Mucosa of descending colon (tissue), 3 donors: ENCODE measurements around the gene PABPC4L. TPM values are rescaled to one million over a fixed set of nuclear protein-coding genes. Genes with fewer than 3 reads are reported as not detected.

ENCODE experiments used
- ATAC-seq: fragments of 200-7000 bp; cut with Tn5 transposase; one replicate; pipeline ENCODE4 v1.9.1; 2020; ENCODE audit warnings: mild to moderate bottlenecking, moderate library complexity
- DNase-seq, 3 donors: peaks; one replicate each; pipeline ENCODE4 v3.0.0-alpha.2; 2020
- H3K36me3 ChIP-seq: fragments of 200-600 bp; one replicate; pipeline ENCODE4 v1.8.0; 2021; ENCODE audit warnings: low read depth, mild to moderate bottlenecking
- H3K4me1 ChIP-seq: fragments of 200-600 bp; one replicate; pipeline ENCODE4 v1.8.0; 2021; ENCODE audit warnings: low read depth, mild to moderate bottlenecking
- H3K4me3 ChIP-seq: fragments of 200-600 bp; one replicate; pipeline ENCODE4 v1.8.0; 2021; ENCODE audit warnings: mild to moderate bottlenecking
- H3K9me3 ChIP-seq: fragments of 200-600 bp; one replicate; pipeline ENCODE4 v1.8.0; 2021; ENCODE audit warnings: mild to moderate bottlenecking
- CTCF ChIP-seq: fragments of 200-600 bp; IDR thresholded peaks from one replicate; pipeline ENCODE4 v1.8.0; 2022; ENCODE audit warnings: antibody characterized with exemption, mild to moderate bottlenecking
- intact Hi-C, 2 donors: fragments of 100-400 bp; cut with DNase I in 1 of 2; cut with micrococcal nuclease in 1 of 2; formaldehyde crosslinking; loops; one replicate each; pipeline versions ENCODE4 v1.11.0 to v1.11.1; 2022; cut with DNase I, micrococcal nuclease
- total RNA-seq, 3 donors: library from RNA; stranded (reverse); fragmentation: NEBNext Ultra II Directional in 2 of 3; extraction: Animal tissue kit (Norgen Biotek cat#: 25700) in 2 of 3; gene quantifications; one replicate each; pipeline versions ENCODE4 v1.2.1 to v1.2.4, GENCODE V29; 2021 to 2023
- donor health status: DM: no; HTN: no; CAD: no; lungs with moderate emphysema.
- donor health status: DM: no; HTN: no; CAD: no.
- donor health status: DM: no; HTN: yes; CAD: no.

Gene PABPC4L
- total RNA-seq, 3 donors from 2014 or later, result 0.17 to 0.70 TPM; not detected in 1

GRCh38 chr4:134178706-134179105 is 22.9 kb downstream of the PABPC4L start:
- TF ChIP-seq CTCF, result no peak
- H3K36me3 ChIP-seq, result no peaks in the 10 kb centered on the region
- DNase-seq (no peak), ATAC-seq (no peak)
- H3K9me3 ChIP-seq, result no peaks in the 10 kb centered on the region
- no peak overlapping the region for H3K4me3 ChIP-seq
- no peaks in the 10 kb centered on the region for H3K4me1 ChIP-seq
- intact Hi-C loops, result no loop called here

GRCh38 chr4:134174271-134174670 is 27.3 kb downstream of the PABPC4L start:
- H3K36me3 ChIP-seq, result no peaks in the 10 kb centered on the region
- DNase-seq, result no peak
- no peak for ATAC-seq
- intact Hi-C loops, result no loop called here
- no peaks in the 10 kb centered on the region for H3K9me3 ChIP-seq
- no peak overlapping the region for H3K4me3 ChIP-seq
- TF ChIP-seq CTCF, result no peak
- no peaks in the 10 kb centered on the region for H3K4me1 ChIP-seq

- Histone ChIP-seq H3K4me3 (no peak overlapping the region), H3K9me3 (no peaks in the 10 kb centered on the region), H3K4me1 (no peaks in the 10 kb centered on the region), H3K36me3 (no peaks in the 10 kb centered on the region)
- DNase-seq (no peak), ATAC-seq (no peak)
- intact Hi-C loops, result no loop called here
- no peak for TF ChIP-seq CTCF
These were observed 41.4 kb downstream of the PABPC4L start for GRCh38 chr4:134160211-134160610.

- no peak overlapping the region for H3K4me3 ChIP-seq
- intact Hi-C loops, result no loop called here
- H3K9me3 ChIP-seq, result no peaks in the 10 kb centered on the region
- no peak for ATAC-seq
- DNase-seq, result no peak
- TF ChIP-seq CTCF, result no peak
- H3K4me1 ChIP-seq, result no peaks in the 10 kb centered on the region
- no peaks in the 10 kb centered on the region for H3K36me3 ChIP-seq
These were observed 47.5 kb downstream of the PABPC4L start for GRCh38 chr4:134154097-134154496.

- ATAC-seq, result no peak
- TF ChIP-seq CTCF, result no peak
- intact Hi-C loops, result no loop called here
These were observed 53.6 kb downstream of the PABPC4L start for GRCh38 chr4:134147941-134148340.

More at GRCh38 chr4:134147941-134148340, 53.6 kb downstream of the PABPC4L start:
- Histone ChIP-seq H3K4me1 (no peaks in the 10 kb centered on the region), H3K4me3 (no peak overlapping the region), H3K36me3 (no peaks in the 10 kb centered on the region), H3K9me3 (no peaks in the 10 kb centered on the region)
- DNase-seq, result no peak
